SH-SY5Y (cell line): Measurements from ENCODE around the gene GABRR3.

Experiments
- GATA2 ChIP-seq: IDR thresholded peaks from 2 replicates; pipeline ENCODE4 v1.6.1; 2011; ENCODE audit warnings: mild to moderate bottlenecking, low read depth, low read length
- GATA3 ChIP-seq: IDR thresholded peaks from 2 replicates; pipeline ENCODE4 v1.6.1; 2011; ENCODE audit warnings: low read depth, mild to moderate bottlenecking, low read length, moderate library complexity

- no peak for TF ChIP-seq GATA3
- no peak for TF ChIP-seq GATA2
Measured at GRCh38 chr3:98026425-98027084, 8.6 kb downstream of the GABRR3 start.
